K562 (cell line): Measurements from ENCODE around the gene MLH1. TPM values are rescaled to one million over a fixed set of nuclear protein-coding genes. Genes with fewer than 3 reads are reported as not detected.
A peak's percentile ranks its signal among the peaks of the same experiment; 100 is the strongest.

Source experiments
- BCL6 ChIP-seq: fragments of 250-450 bp; sonication (Bioruptor Pico); IDR thresholded peaks from 2 replicates; pipeline ENCODE4 v1.4.0; 2020
- CBX1 ChIP-seq: sonication (generic); IDR thresholded peaks from 2 replicates; pipeline ENCODE4 v1.6.1; 2016; ENCODE audit warnings: antibody characterized with exemption, low read depth, mild to moderate bottlenecking
- CBX8 ChIP-seq: fragments of 200-600 bp; sonication (generic); IDR thresholded peaks from 2 replicates; pipeline ENCODE4 v1.6.1; 2012; ENCODE audit warnings: borderline replicate concordance, mixed run types, low read depth, mild to moderate bottlenecking, moderate library complexity, mixed read lengths, low read length, control low read depth, inconsistent platforms; ENCODE audit not compliant: poor library complexity, severe bottlenecking; ENCODE audit errors: extremely low read depth
- CTBP1 ChIP-seq: fragments of 450-650 bp; IDR thresholded peaks from 2 replicates; pipeline ENCODE4 v1.6.1; 2016; ENCODE audit warnings: borderline replicate concordance
- E4F1 ChIP-seq: fragments of 250-450 bp; sonication (Bioruptor Pico); IDR thresholded peaks from 2 replicates; pipeline ENCODE4 v1.5.0; 2021; ENCODE audit warnings: mild to moderate bottlenecking, borderline replicate concordance
- MLLT1 ChIP-seq, 2 experiments: fragments of 450-650 bp; IDR thresholded peaks; 2 replicates each; pipeline ENCODE4 v1.6.1; 2016
- MYNN ChIP-seq, 2 experiments: sonication (generic); formaldehyde crosslinking in 1 of 2; IDR thresholded peaks; 2 replicates each; pipeline versions ENCODE4 v1.5.0 to v1.6.1; 2016 to 2020; ENCODE audit warnings: antibody characterized with exemption in 1 of 2, missing genetic modification reagents in 1 of 2
- NR2C2 ChIP-seq, 2 experiments: fragments of 200-800 bp in 1 of 2; sonication (Bioruptor generic) in 1 of 2; sonication (generic) in 1 of 2; formaldehyde crosslinking in 1 of 2; IDR thresholded peaks; 2 replicates each; pipeline versions ENCODE4 v1.6.1 to v1.8.0; 2016 to 2022; ENCODE audit warnings: mild to moderate bottlenecking in 1 of 2, missing compliant biosample characterization in 1 of 2, missing genetic modification characterization in 1 of 2, missing genetic modification reagents in 1 of 2
- RBM14 ChIP-seq: fragments of 200-400 bp; formaldehyde crosslinking; IDR thresholded peaks from 2 replicates; pipeline ENCODE4 v1.6.1; 2018; ENCODE audit warnings: low read depth, mild to moderate bottlenecking, low read length, moderate library complexity, borderline replicate concordance; ENCODE audit not compliant: insufficient read depth
- TBP ChIP-seq: optimal IDR thresholded peaks from 2 replicates; pipeline ENCODE3; 2011; ENCODE audit warnings: low read depth, low read length, improper control_type of control experiment
- YY1 ChIP-seq, 3 experiments: IDR thresholded peaks; 2 replicates each; pipeline ENCODE4 v1.6.1; 2011; ENCODE audit warnings: low read length in 2 of 3, mild to moderate bottlenecking in 2 of 3, moderate library complexity in 2 of 3, borderline replicate concordance in 1 of 3, control low read depth in 1 of 3, low read depth in 1 of 3; ENCODE audit not compliant: insufficient read depth in 3 of 3, insufficient replicate concordance in 2 of 3, control insufficient read depth in 1 of 3, insufficient read length in 1 of 3; ENCODE audit errors: extremely low read depth in 1 of 3
- ZNF232 ChIP-seq: sonication (generic); formaldehyde crosslinking; IDR thresholded peaks from 2 replicates; pipeline ENCODE4 v1.8.0; 2022; ENCODE audit warnings: mild to moderate bottlenecking, missing genetic modification reagents
- ZNF239 ChIP-seq: fragments of 250-450 bp; sonication (Bioruptor Pico); IDR thresholded peaks from 2 replicates; pipeline ENCODE4 v1.4.0; 2020; ENCODE audit warnings: mild to moderate bottlenecking
- ZNF445 ChIP-seq: fragments of 250-450 bp; sonication (Bioruptor Pico); IDR thresholded peaks from 2 replicates; pipeline ENCODE4 v1.4.0; 2020; ENCODE audit warnings: low read depth, mild to moderate bottlenecking, moderate library complexity
- ZNF696 ChIP-seq: fragments of 250-450 bp; sonication (Bioruptor Pico); conservative IDR thresholded peaks from 2 replicates; pipeline ENCODE4 v1.4.0; 2020; ENCODE audit warnings: mild to moderate bottlenecking, moderate library complexity
- polyA plus RNA-seq, 8 experiments: library from polyadenylated mRNA; depleted of rRNA in 4 of 8; stranded (reverse) in 5 of 8; unstranded in 3 of 8; fragments of >200 nt; fragmentation: Nextera tagmentation in 2 of 8; fragmentation: Illumina TruSeq in 1 of 8; extraction: Ambion mirVana in 2 of 8; extraction: Trizol in 1 of 8; gene quantifications; 2 replicates each; pipeline versions ENCODE4 v1.2.1 to v1.2.3, GENCODE V29; 2011 to 2014; ENCODE audit warnings: inconsistent platforms in 1 of 8, missing spikeins in 1 of 8
- total RNA-seq, 7 experiments: library from RNA; depleted of rRNA in 6 of 7; stranded (reverse); fragments of >200 nt in 6 of 7; fragmentation: Illumina TruSeq in 2 of 7; extraction: Trizol in 2 of 7; gene quantifications; 2 replicates each; pipeline versions ENCODE4 v1.2.1 to v1.2.3, GENCODE V29; 2011 to 2021; ENCODE audit warnings: low replicate concordance in 1 of 7
- TF ChIP-seq, protein P1 (sequence below), 2 experiments: IDR thresholded peaks; 2 replicates each; pipeline ENCODE4 v1.6.1; 2012; ENCODE audit warnings: improper control_type of control experiment in 2 of 2, low read depth in 2 of 2, low read length in 2 of 2, borderline replicate concordance in 1 of 2
- TF ChIP-seq, protein P2 (sequence below): fragments of 250-450 bp; sonication (Bioruptor Pico); IDR thresholded peaks from 2 replicates; pipeline ENCODE4 v1.4.0; 2020; ENCODE audit warnings: mild to moderate bottlenecking

The MLH1 gene
- total and polyA plus RNA-seq, 9 of the 15 experiments (the other 6 are each of a cell fraction or from before 2014, with no cell fraction given), result 76.4 to 155 (median 117) TPM

DNA sequence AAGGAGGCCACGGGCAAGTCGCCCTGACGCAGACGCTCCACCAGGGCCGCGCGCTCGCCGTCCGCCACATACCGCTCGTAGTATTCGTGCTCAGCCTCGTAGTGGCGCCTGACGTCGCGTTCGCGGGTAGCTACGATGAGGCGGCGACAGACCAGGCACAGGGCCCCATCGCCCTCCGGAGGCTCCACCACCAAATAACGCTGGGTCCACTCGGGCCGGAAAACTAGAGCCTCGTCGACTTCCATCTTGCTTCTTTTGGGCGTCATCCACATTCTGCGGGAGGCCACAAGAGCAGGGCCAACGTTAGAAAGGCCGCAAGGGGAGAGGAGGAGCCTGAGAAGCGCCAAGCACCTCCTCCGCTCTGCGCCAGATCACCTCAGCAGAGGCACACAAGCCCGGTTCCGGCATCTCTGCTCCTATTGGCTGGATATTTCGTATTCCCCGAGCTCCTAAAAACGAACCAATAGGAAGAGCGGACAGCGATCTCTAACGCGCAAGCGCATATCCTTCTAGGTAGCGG lies 452 bp upstream of the MLH1 start, which contains the start of gene EPM2AIP1 (continued):
- TF ChIP-seq CBX1, result peak; percentile 85
- peak; percentile 82 for TF ChIP-seq NR2C2 (CRISPR knock-in tag; IDR thresholded peaks at IDR 0.05)
- TF ChIP-seq NR2C2 (tag; IDR thresholded peaks at IDR 0.05), result no peak
- 0 out of 2 replicates have a peak, but pooled peaks have one; percentile 21 for TF ChIP-seq ZNF445
- peak; percentile 91 for TF ChIP-seq TBP
- TF ChIP-seq MYNN (IDR thresholded peaks at IDR 0.05), result peak; percentile 47; the same call in 1 of the 2 replicates
- TF ChIP-seq MYNN (CRISPR knock-in tag; IDR thresholded peaks at IDR 0.05), result no peak
- TF ChIP-seq RBM14, result 0 out of 2 replicates have a peak, but pooled peaks have one; percentile 60
- no peak for TF ChIP-seq ZNF696 (CRISPR knock-in tag)
- TF ChIP-seq ZNF232 (CRISPR knock-in tag), result peak; percentile 91
- peak; percentile 62 to 88; a peak in 2 of 4 replicates for TF ChIP-seq MLLT1 (IDR thresholded peaks at IDR 0.05)
- TF ChIP-seq YY1 (IDR thresholded peaks at IDR 0.05; ENCODE audit: borderline replicate concordance in 1 of 3, control insufficient read depth in 1 of 3, extremely low read depth in 1 of 3, insufficient read depth in 3 of 3, insufficient read length in 1 of 3, insufficient replicate concordance in 2 of 3, low read depth in 1 of 3, low read length in 2 of 3), result peak; percentile 9 to 89 (median 81)
- TF ChIP-seq E4F1 (CRISPR knock-in tag), result 0 out of 2 replicates have a peak, but pooled peaks have one; percentile 51
- TF ChIP-seq CBX8, result no peak
- no peak for TF ChIP-seq BCL6 (CRISPR knock-in tag)
- TF ChIP-seq, protein P1, sequence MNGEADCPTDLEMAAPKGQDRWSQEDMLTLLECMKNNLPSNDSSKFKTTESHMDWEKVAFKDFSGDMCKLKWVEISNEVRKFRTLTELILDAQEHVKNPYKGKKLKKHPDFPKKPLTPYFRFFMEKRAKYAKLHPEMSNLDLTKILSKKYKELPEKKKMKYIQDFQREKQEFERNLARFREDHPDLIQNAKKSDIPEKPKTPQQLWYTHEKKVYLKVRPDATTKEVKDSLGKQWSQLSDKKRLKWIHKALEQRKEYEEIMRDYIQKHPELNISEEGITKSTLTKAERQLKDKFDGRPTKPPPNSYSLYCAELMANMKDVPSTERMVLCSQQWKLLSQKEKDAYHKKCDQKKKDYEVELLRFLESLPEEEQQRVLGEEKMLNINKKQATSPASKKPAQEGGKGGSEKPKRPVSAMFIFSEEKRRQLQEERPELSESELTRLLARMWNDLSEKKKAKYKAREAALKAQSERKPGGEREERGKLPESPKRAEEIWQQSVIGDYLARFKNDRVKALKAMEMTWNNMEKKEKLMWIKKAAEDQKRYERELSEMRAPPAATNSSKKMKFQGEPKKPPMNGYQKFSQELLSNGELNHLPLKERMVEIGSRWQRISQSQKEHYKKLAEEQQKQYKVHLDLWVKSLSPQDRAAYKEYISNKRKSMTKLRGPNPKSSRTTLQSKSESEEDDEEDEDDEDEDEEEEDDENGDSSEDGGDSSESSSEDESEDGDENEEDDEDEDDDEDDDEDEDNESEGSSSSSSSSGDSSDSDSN (IDR thresholded peaks at IDR 0.05; ENCODE audit: borderline replicate concordance in 1 of 2, low read depth in 2 of 2, low read length in 2 of 2), result peak; percentile 54 to 94; a peak in 3 of 4 replicates
- TF ChIP-seq CTBP1, result peak; percentile 79
- TF ChIP-seq ZNF239 (CRISPR knock-in tag), result peak; percentile 53
- TF ChIP-seq, protein P2, sequence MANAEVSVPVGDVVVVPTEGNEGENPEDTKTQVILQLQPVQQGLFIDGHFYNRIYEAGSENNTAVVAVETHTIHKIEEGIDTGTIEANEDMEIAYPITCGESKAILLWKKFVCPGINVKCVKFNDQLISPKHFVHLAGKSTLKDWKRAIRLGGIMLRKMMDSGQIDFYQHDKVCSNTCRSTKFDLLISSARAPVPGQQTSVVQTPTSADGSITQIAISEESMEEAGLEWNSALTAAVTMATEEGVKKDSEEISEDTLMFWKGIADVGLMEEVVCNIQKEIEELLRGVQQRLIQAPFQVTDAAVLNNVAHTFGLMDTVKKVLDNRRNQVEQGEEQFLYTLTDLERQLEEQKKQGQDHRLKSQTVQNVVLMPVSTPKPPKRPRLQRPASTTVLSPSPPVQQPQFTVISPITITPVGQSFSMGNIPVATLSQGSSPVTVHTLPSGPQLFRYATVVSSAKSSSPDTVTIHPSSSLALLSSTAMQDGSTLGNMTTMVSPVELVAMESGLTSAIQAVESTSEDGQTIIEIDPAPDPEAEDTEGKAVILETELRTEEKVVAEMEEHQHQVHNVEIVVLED (CRISPR knock-in tag), result peak; percentile 80
